PC-3 (cell line): ENCODE results near the gene CDKL4. TPM values are rescaled to one million over a fixed set of nuclear protein-coding genes. Genes with fewer than 3 reads are reported as not detected.
A peak's percentile ranks its signal among the peaks of the same experiment; 100 is the strongest.

ENCODE experiments used
- ATAC-seq: fragments of 200-7000 bp; cut with Tn5 transposase; 2 replicates; pipeline ENCODE4 v1.9.1; 2020; ENCODE audit warnings: mild to moderate bottlenecking, moderate library complexity
- BruUV-seq: library from RNA; stranded (reverse); fragments of 400-500 nt; replicated peaks from 2 replicates; lab custom pipeline; 2021; lab: Mats Ljungman, UMichigan
- CTCF ChIA-PET: fragments of 300-600 bp; sonication (Branson Sonifier 250); formaldehyde crosslinking; loops from one replicate; lab custom pipeline; 2022; ENCODE audit warnings: antibody characterized with exemption; lab: Charles Lee
- POLR2A ChIA-PET: fragments of 300-600 bp; sonication (Branson Sonifier 250); formaldehyde crosslinking; loops from one replicate; lab custom pipeline; 2022; ENCODE audit warnings: antibody characterized with exemption; ENCODE audit not compliant: unreplicated experiment; lab: Charles Lee
- DNase-seq: peaks from one replicate; pipeline ENCODE4 v3.0.0-alpha.2; 2015
- H2AFZ ChIP-seq: fragments of 300-600 bp; sonication (generic); 2 replicates; pipeline ENCODE4 v1.6.0; 2016; ENCODE audit warnings: antibody characterized with exemption, low read length
- H3F3A ChIP-seq: fragments of 300-600 bp; sonication (generic); one replicate; pipeline ENCODE4 v1.6.0; 2017; ENCODE audit warnings: antibody characterized with exemption, low read length, control low read depth, mild to moderate bottlenecking; ENCODE audit not compliant: unreplicated experiment
- H3K27ac ChIP-seq: fragments of 300-600 bp; sonication (generic); 2 replicates; pipeline ENCODE4 v1.5.1; 2016; ENCODE audit warnings: mild to moderate bottlenecking, low read length
- H3K27me3 ChIP-seq: fragments of 300-600 bp; sonication (generic); 2 replicates; pipeline ENCODE4 v1.6.1; 2016; ENCODE audit warnings: low read length, mixed read lengths
- H3K36me3 ChIP-seq: fragments of 300-600 bp; sonication (generic); 2 replicates; pipeline ENCODE4 v1.6.1; 2016; ENCODE audit warnings: low read depth, mixed run types, low read length, mixed read lengths
- H3K4me1 ChIP-seq: fragments of 300-600 bp; sonication (generic); 2 replicates; pipeline ENCODE4 v1.5.1; 2016; ENCODE audit warnings: low read length; ENCODE audit not compliant: insufficient read depth
- H3K4me2 ChIP-seq: fragments of 300-600 bp; sonication (generic); 2 replicates; pipeline ENCODE4 v1.6.0; 2016; ENCODE audit warnings: low read length
- H3K4me3 ChIP-seq: fragments of 300-600 bp; sonication (generic); 2 replicates; pipeline ENCODE4 v1.5.1; 2016; ENCODE audit warnings: mild to moderate bottlenecking, low read length, mixed read lengths
- H3K79me2 ChIP-seq: fragments of 300-600 bp; sonication (generic); 2 replicates; pipeline ENCODE4 v1.6.1; 2017; ENCODE audit warnings: low read length, mixed read lengths
- H3K9ac ChIP-seq: fragments of 300-600 bp; sonication (generic); 2 replicates; pipeline ENCODE4 v1.6.0; 2016; ENCODE audit warnings: mild to moderate bottlenecking, low read length
- H3K9me2 ChIP-seq: fragments of 300-600 bp; sonication (generic); replicated peaks from 2 replicates; pipeline ENCODE4 v1.6.1; 2016; ENCODE audit warnings: mixed run types, low read length, mixed read lengths
- H3K9me3 ChIP-seq: fragments of 300-600 bp; sonication (generic); 2 replicates; pipeline ENCODE4 v1.6.1; 2016; ENCODE audit warnings: low read length, mixed read lengths
- H4K20me1 ChIP-seq: fragments of 300-600 bp; sonication (generic); 2 replicates; pipeline ENCODE4 v1.6.1; 2016; ENCODE audit warnings: low read length, mixed read lengths
- CTCF ChIP-seq: fragments of 300-600 bp; sonication (generic); conservative IDR thresholded peaks from 2 replicates; pipeline ENCODE4 v1.5.1; 2017; ENCODE audit warnings: antibody characterized with exemption, low read depth, mild to moderate bottlenecking, low read length
- EZH2 ChIP-seq: fragments of 300-600 bp; sonication (generic); IDR thresholded peaks from one replicate; pipeline ENCODE4 v1.6.1; 2017; ENCODE audit warnings: antibody characterized with exemption, mild to moderate bottlenecking, low read length; ENCODE audit not compliant: unreplicated experiment
- EZH2phosphoT487 ChIP-seq: fragments of 300-600 bp; sonication (generic); IDR thresholded peaks from 2 replicates; pipeline ENCODE4 v1.6.1; 2018; ENCODE audit warnings: mild to moderate bottlenecking, antibody characterized with exemption, low read length, borderline replicate concordance
- intact Hi-C: fragments of 100-400 bp; cut with micrococcal nuclease; formaldehyde crosslinking; loops from 2 replicates; pipeline ENCODE4 v1.9.0; 2023
- total RNA-seq: library from RNA; depleted of rRNA; stranded (reverse); fragments of >200 nt; gene quantifications from 2 replicates; pipeline ENCODE4 v1.2.3, GENCODE V29; 2014

CDKL4 gene
- total RNA-seq, 1 experiment from 2014 or later, result 0.07 TPM

- Histone ChIP-seq H3K9ac (no peak overlapping the region), H3K27me3 (no peaks in the 10 kb centered on the region), H2AFZ (no peak overlapping the region), H4K20me1 (no peaks in the 10 kb centered on the region), H3K9me3 (no peaks in the 10 kb centered on the region), H3K4me2 (0 out of 2 replicates have a peak overlapping the region, but pooled peaks have one; percentile 31), H3F3A (no peaks in the 10 kb centered on the region), H3K27ac (no peak overlapping the region), H3K4me1 (peaks cover 11% of the 10 kb centered on the region), H3K9me2 (no peaks in the 10 kb centered on the region; the same call in 1 of the 2 replicates), H3K79me2 (no peaks in the 10 kb centered on the region), H3K4me3 (no peak overlapping the region), H3K36me3 (no peaks in the 10 kb centered on the region)
- intact Hi-C loops, result no loop called here
- POLR2A ChIA-PET, result no interaction called here
- no peak for TF ChIP-seq EZH2
- no peak for TF ChIP-seq CTCF
- ATAC-seq (no peak), DNase-seq (peak; percentile 43)
- CTCF ChIA-PET, result interaction anchor here (0.5 kb wide), 1 partner anchor 257 kb away, joined by 3 read pairs; no protein-coding TSS in a partner anchor
- BruUV-seq, result no TSS peak
Observed at GRCh38 chr2:39153312-39153711, 90.5 kb downstream of the CDKL4 start.

GRCh38 chr2:39152504-39152903, 91.3 kb downstream of the CDKL4 start:
- Histone ChIP-seq H3K79me2 (no peaks in the 10 kb centered on the region), H3K4me2 (no peak overlapping the region), H3F3A (no peaks in the 10 kb centered on the region), H3K36me3 (no peaks in the 10 kb centered on the region), H2AFZ (no peak overlapping the region), H3K27ac (no peak overlapping the region), H3K27me3 (no peaks in the 10 kb centered on the region), H3K9me2 (no peaks in the 10 kb centered on the region), H3K9ac (no peak overlapping the region), H3K9me3 (no peaks in the 10 kb centered on the region), H4K20me1 (no peaks in the 10 kb centered on the region), H3K4me3 (no peak overlapping the region), H3K4me1 (peaks cover 7% of the 10 kb centered on the region)
- CTCF ChIA-PET, result no interaction called here
- no TSS peak for BruUV-seq
- DNase-seq (no peak), ATAC-seq (no peak)
- intact Hi-C loops, result no loop called here
- TF ChIP-seq EZH2phosphoT487 (no peak), CTCF (no peak), EZH2 (no peak)
- POLR2A ChIA-PET, result no interaction called here

GRCh38 chr2:39150890-39151497, 92.8 kb downstream of the CDKL4 start:
- DNase-seq, result peak; percentile 10
- Histone ChIP-seq H3K9ac (no peak overlapping the region), H3K27ac (no peak overlapping the region), H3K9me3 (no peaks in the 10 kb centered on the region), H2AFZ (no peak overlapping the region), H3F3A (no peaks in the 10 kb centered on the region), H3K27me3 (no peaks in the 10 kb centered on the region), H4K20me1 (no peaks in the 10 kb centered on the region), H3K9me2 (no peaks in the 10 kb centered on the region), H3K4me2 (no peak overlapping the region), H3K4me1 (peaks cover 7% of the 10 kb centered on the region), H3K79me2 (no peaks in the 10 kb centered on the region), H3K36me3 (no peaks in the 10 kb centered on the region), H3K4me3 (no peak overlapping the region)
- POLR2A ChIA-PET, result no interaction called here
- intact Hi-C loops, result no loop called here
- TF ChIP-seq CTCF (no peak), EZH2phosphoT487 (no peak), EZH2 (no peak)
- CTCF ChIA-PET, result interaction anchor here (0.6 kb wide), 1 partner anchor 24 kb away, joined by 12 read pairs; no protein-coding TSS in a partner anchor
- no TSS peak for BruUV-seq
- ATAC-seq, result peak; percentile 27
